Neural progenitor cell (in vitro differentiated cells): ENCODE results near the gene KRTAP10-5. TPM values are rescaled to one million over a fixed set of nuclear protein-coding genes. Genes with fewer than 3 reads are reported as not detected.
"Not testable (repeated sequence)": the region's sequence is repeated elsewhere in the genome, so short reads cannot be mapped to it uniquely, and the experiment has no call there.

Source experiments
- DNase-seq: peaks from one replicate; pipeline ENCODE4 v3.0.0-alpha.2; 2016; ENCODE audit warnings: low spot score
- H2AFZ ChIP-seq: fragments of 200-600 bp; sonication (generic); replicated peaks from 2 replicates; pipeline ENCODE4 v1.6.1; 2016; ENCODE audit warnings: antibody characterized with exemption
- H3F3A ChIP-seq: fragments of 200-600 bp; sonication (generic); 2 replicates; pipeline ENCODE4 v1.6.1; 2016; ENCODE audit warnings: antibody characterized with exemption, low read depth
- H3K27ac ChIP-seq: fragments of 200-600 bp; sonication (generic); 2 replicates; pipeline ENCODE4 v1.5.1; 2016; ENCODE audit warnings: mild to moderate bottlenecking
- H3K27me3 ChIP-seq: fragments of 200-600 bp; sonication (generic); 2 replicates; pipeline ENCODE4 v1.6.1; 2016; ENCODE audit warnings: mild to moderate bottlenecking, moderate library complexity
- H3K36me3 ChIP-seq: fragments of 200-600 bp; sonication (generic); 2 replicates; pipeline ENCODE4 v1.5.1; 2016
- H3K4me1 ChIP-seq: fragments of 200-600 bp; sonication (generic); 2 replicates; pipeline ENCODE4 v1.6.1; 2016; ENCODE audit warnings: mixed run types
- H3K4me2 ChIP-seq: fragments of 200-600 bp; sonication (generic); 2 replicates; pipeline ENCODE4 v1.6.1; 2016
- H3K4me3 ChIP-seq: fragments of 200-600 bp; sonication (generic); 2 replicates; pipeline ENCODE4 v1.5.1; 2016
- H3K79me2 ChIP-seq: fragments of 200-600 bp; sonication (generic); 2 replicates; pipeline ENCODE4 v1.6.1; 2016; ENCODE audit warnings: low read depth
- H3K9ac ChIP-seq: fragments of 200-600 bp; sonication (generic); 2 replicates; pipeline ENCODE4 v1.6.1; 2016
- H3K9me3 ChIP-seq: fragments of 200-600 bp; sonication (generic); 2 replicates; pipeline ENCODE4 v1.5.1; 2016; ENCODE audit warnings: low read depth
- H4K20me1 ChIP-seq: fragments of 200-600 bp; sonication (generic); 2 replicates; pipeline ENCODE4 v1.6.1; 2016; ENCODE audit warnings: low read depth
- H3K27ac Mint-ChIP-seq: 3 replicates; pipeline ENCODE4 v1.8.0; 2021; ENCODE audit warnings: mixed read lengths
- H3K27me3 Mint-ChIP-seq: 2 replicates; pipeline ENCODE4 v1.8.0; 2022; ENCODE audit warnings: low read depth, mild to moderate bottlenecking, inconsistent platforms, moderate library complexity, mixed read lengths; ENCODE audit not compliant: insufficient read depth
- H3K36me3 Mint-ChIP-seq: 3 replicates; pipeline ENCODE4 v1.8.0; 2021; ENCODE audit warnings: mixed read lengths
- H3K4me1 Mint-ChIP-seq: 3 replicates; pipeline ENCODE4 v1.8.0; 2021; ENCODE audit warnings: mixed read lengths
- H3K4me3 Mint-ChIP-seq: 3 replicates; pipeline ENCODE4 v1.8.0; 2021; ENCODE audit warnings: mild to moderate bottlenecking, moderate library complexity, mixed read lengths
- H3K9me3 Mint-ChIP-seq: 3 replicates; pipeline ENCODE4 v1.8.0; 2020; ENCODE audit warnings: mixed read lengths
- EZH2 ChIP-seq: fragments of 200-600 bp; sonication (generic); IDR thresholded peaks from 2 replicates; pipeline ENCODE4 v1.6.1; 2017; ENCODE audit warnings: antibody characterized with exemption, mild to moderate bottlenecking, moderate library complexity
- EZH2phosphoT487 ChIP-seq: fragments of 200-600 bp; sonication (generic); IDR thresholded peaks from 2 replicates; pipeline ENCODE4 v1.6.1; 2017; ENCODE audit warnings: antibody characterized with exemption
- total RNA-seq: library from RNA; depleted of rRNA; stranded (reverse); fragments of >200 nt; gene quantifications from 2 replicates; pipeline ENCODE4 v1.2.3, GENCODE V29; 2015; ENCODE audit warnings: low replicate concordance
- TF ChIP-seq, protein P1 (sequence below): fragments of 200-600 bp; sonication (generic); IDR thresholded peaks from 2 replicates; pipeline ENCODE4 v1.5.1; 2017; ENCODE audit warnings: antibody characterized with exemption, mild to moderate bottlenecking

Gene KRTAP10-5
- total RNA-seq, 1 donor from 2014 or later: not detected

DNA sequence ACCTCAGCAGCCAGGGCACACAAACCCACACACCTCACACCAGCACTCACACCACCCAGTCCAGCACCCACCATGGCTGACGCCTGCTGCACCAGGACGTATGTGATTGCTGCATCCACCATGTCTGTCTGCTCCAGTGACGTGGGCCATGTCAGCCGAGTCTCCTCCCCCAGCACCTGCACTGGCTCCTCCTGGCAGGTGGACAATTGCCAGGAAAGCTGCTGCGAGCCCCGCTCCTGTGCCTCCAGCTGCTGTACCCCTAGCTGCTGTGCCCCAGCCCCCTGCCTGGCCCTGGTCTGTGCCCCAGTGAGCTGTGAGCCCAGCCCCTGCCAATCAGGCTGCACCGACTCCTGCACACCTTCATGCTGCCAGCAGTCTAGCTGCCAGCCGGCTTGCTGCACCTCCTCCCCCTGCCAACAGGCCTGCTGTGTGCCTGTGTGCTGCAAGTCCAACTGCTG lies 31.7 kb upstream of the KRTAP10-5 start, which contains the start of gene KRTAP10-8:
TSS of gene KRTAP10-8 (plus strand) at position 51 of the 458 bp plus-strand sequence. CDS start at position 73, 22 bp downstream.
- H3K27ac Mint-ChIP-seq: no peak within 1 kb of the TSS

DNA sequence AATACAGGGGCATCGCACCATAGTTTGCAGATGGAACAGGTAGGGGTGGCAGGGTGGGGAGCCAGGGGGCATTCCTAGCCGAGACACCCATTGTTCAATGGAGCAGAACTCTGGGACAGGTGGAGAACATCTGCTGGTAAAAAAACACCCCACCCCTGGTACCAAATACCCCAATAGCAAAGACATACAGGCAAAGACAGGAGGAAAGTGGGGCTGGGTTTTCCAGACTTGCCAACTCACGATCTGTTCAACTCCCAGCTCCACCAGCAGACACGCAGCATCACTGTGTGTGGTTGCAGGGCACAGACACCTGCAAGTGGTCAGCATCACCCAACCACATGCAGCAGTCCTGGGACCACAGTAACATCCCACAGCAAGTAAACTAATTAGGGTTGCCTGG lies 31.1 kb upstream of the KRTAP10-5 start:
- Histone ChIP-seq H3K4me2 (no peak overlapping the region), H4K20me1 (no peaks in the 10 kb centered on the region), H2AFZ (no peak overlapping the region), H3K9me3 (peaks cover 11% of the 10 kb centered on the region), H3K9ac (no peak overlapping the region), H3K27me3 (no peaks in the 10 kb centered on the region), H3F3A (no peaks in the 10 kb centered on the region), H3K79me2 (no peaks in the 10 kb centered on the region), H3K27ac (no peak overlapping the region), H3K4me3 (no peak overlapping the region), H3K4me1 (peaks cover 5% of the 10 kb centered on the region), H3K36me3 (no peaks in the 10 kb centered on the region)
- no peaks in the 10 kb centered on the region for H3K4me1 Mint-ChIP-seq
- H3K27ac Mint-ChIP-seq: no peak overlapping the region
- no peak for DNase-seq
- TF ChIP-seq, protein P1, sequence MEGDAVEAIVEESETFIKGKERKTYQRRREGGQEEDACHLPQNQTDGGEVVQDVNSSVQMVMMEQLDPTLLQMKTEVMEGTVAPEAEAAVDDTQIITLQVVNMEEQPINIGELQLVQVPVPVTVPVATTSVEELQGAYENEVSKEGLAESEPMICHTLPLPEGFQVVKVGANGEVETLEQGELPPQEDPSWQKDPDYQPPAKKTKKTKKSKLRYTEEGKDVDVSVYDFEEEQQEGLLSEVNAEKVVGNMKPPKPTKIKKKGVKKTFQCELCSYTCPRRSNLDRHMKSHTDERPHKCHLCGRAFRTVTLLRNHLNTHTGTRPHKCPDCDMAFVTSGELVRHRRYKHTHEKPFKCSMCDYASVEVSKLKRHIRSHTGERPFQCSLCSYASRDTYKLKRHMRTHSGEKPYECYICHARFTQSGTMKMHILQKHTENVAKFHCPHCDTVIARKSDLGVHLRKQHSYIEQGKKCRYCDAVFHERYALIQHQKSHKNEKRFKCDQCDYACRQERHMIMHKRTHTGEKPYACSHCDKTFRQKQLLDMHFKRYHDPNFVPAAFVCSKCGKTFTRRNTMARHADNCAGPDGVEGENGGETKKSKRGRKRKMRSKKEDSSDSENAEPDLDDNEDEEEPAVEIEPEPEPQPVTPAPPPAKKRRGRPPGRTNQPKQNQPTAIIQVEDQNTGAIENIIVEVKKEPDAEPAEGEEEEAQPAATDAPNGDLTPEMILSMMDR: no peak
- TF ChIP-seq EZH2phosphoT487 (no peak), EZH2 (no peak)
- H3K36me3 Mint-ChIP-seq: no peaks in the 10 kb centered on the region
- H3K4me3 Mint-ChIP-seq: no peak overlapping the region
- H3K27me3 Mint-ChIP-seq: peaks cover 3% of the 10 kb centered on the region
- H3K9me3 Mint-ChIP-seq: peaks cover 34% of the 10 kb centered on the region

More for the DNA sequence above, 31.7 kb upstream of the KRTAP10-5 start, which contains the start of gene KRTAP10-8:
- Mint-ChIP-seq H3K27me3 (peaks cover 3% of the 10 kb centered on the region), H3K36me3 (no peaks in the 10 kb centered on the region), H3K4me1 (no peaks in the 10 kb centered on the region), H3K9me3 (peaks cover 33% of the 10 kb centered on the region), H3K4me3 (peak within 1 kb of the TSS; percentile 40)
- Histone ChIP-seq H4K20me1 (no peaks in the 10 kb centered on the region), H3K4me1 (peaks cover 5% of the 10 kb centered on the region), H3K27me3 (no peaks in the 10 kb centered on the region), H3K4me2 (no peak within 1 kb of the TSS), H3F3A (no peaks in the 10 kb centered on the region), H3K36me3 (no peaks in the 10 kb centered on the region), H3K9ac (no peak within 1 kb of the TSS), H2AFZ (no peak within 1 kb of the TSS), H3K4me3 (no peak within 1 kb of the TSS), H3K9me3 (peaks cover 11% of the 10 kb centered on the region), H3K79me2 (no peaks in the 10 kb centered on the region), H3K27ac (no peak within 1 kb of the TSS)
- DNase-seq: no peak
- TF ChIP-seq, protein P1: no peak
- TF ChIP-seq EZH2: no peak
- TF ChIP-seq EZH2phosphoT487: no peak

DNA sequence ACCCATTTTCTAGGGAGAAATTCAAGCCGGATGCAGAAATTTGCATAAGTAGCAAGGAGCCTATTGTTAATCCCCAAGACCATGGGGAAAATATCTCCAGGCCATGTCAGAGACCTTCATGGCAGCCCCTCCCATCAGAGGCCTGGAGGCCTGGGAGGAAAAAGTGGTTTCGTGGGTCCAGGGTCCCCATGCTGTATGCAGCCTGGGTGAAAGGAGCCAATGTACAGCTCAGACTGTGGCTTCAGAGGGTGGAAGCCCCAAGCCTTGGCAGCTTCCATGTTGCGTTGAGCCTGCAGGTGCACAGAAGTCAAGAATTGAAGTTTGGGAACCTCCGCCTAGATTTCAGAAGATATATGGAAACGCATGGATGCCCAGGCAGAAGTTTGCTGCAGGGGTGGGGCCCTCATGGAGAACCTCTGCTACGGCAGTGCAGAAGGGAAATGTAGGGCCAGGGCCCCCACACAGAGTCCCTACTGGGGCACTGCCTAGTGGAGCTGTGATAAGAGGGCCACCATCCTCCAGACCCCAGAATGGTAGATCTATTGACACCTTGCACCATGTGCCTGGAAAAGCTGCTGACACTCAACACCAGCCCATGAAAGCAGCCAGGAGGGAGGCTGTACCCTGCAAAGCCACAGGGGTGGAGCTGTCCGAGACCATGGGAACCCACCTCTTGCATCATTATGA lies 29.9 kb upstream of the KRTAP10-5 start:
- not testable (repeated sequence) for H3K79me2 ChIP-seq, H3K4me1 Mint-ChIP-seq, H3K27ac Mint-ChIP-seq, H3K4me3 Mint-ChIP-seq, H3K9ac ChIP-seq, H3K4me2 ChIP-seq, H3F3A ChIP-seq, H3K36me3 ChIP-seq, H3K27ac ChIP-seq, H3K36me3 Mint-ChIP-seq, H3K4me1 ChIP-seq, H4K20me1 ChIP-seq, H3K27me3 Mint-ChIP-seq, DNase-seq, H2AFZ ChIP-seq, H3K27me3 ChIP-seq, H3K4me3 ChIP-seq
- H3K9me3 Mint-ChIP-seq: peaks cover 31% of the 10 kb centered on the region
- H3K9me3 ChIP-seq: peaks cover 11% of the 10 kb centered on the region

- TF ChIP-seq, protein P1: no peak
- TF ChIP-seq EZH2phosphoT487: no peak
- no peak for TF ChIP-seq EZH2
- Mint-ChIP-seq H3K4me3 (no peak overlapping the region), H3K9me3 (peaks cover 31% of the 10 kb centered on the region), H3K27ac (no peak overlapping the region), H3K27me3 (peaks cover 3% of the 10 kb centered on the region), H3K36me3 (no peaks in the 10 kb centered on the region), H3K4me1 (no peaks in the 10 kb centered on the region)
- no peaks in the 10 kb centered on the region for H3K79me2 ChIP-seq
- H3K4me3 ChIP-seq: no peak overlapping the region
- DNase-seq: no peak
- no peaks in the 10 kb centered on the region for H3K4me1 ChIP-seq
- H2AFZ ChIP-seq: no peak overlapping the region
- no peak overlapping the region for H3K4me2 ChIP-seq
- H3F3A ChIP-seq: no peaks in the 10 kb centered on the region
- H3K27ac ChIP-seq: no peak overlapping the region
- no peak overlapping the region for H3K9ac ChIP-seq
- H3K9me3 ChIP-seq: peaks cover 11% of the 10 kb centered on the region
- no peaks in the 10 kb centered on the region for H4K20me1 ChIP-seq
- no peaks in the 10 kb centered on the region for H3K27me3 ChIP-seq
- H3K36me3 ChIP-seq: no peaks in the 10 kb centered on the region
Observed at GRCh38 chr21:44609193-44609592, 28.8 kb upstream of the KRTAP10-5 start.
